Pancreas (tissue), 10 donors: ENCODE measurements around the gene OSBP. TPM values are rescaled to one million over a fixed set of nuclear protein-coding genes. Genes with fewer than 3 reads are reported as not detected.

Experiments
- ATAC-seq, 4 donors: fragments of 200-7000 bp; cut with Tn5 transposase; one replicate each; pipeline versions ENCODE4 v1.8.0 to v1.9.1; 2020; ENCODE audit warnings: mild to moderate bottlenecking in 4 of 4, moderate library complexity in 4 of 4
- DNase-seq, 6 donors: peaks; one replicate each; pipeline ENCODE4 v3.0.0-alpha.2; 2020
- FAIRE-seq: peaks from 2 replicates; lab custom pipeline; 2012; peaks lifted over from hg19 to GRCh38; lab: Jason Lieb, UNC
- H3K27ac ChIP-seq, 4 donors: fragments of 200-600 bp; sonication (generic); 1 replicate in 3 of 4; 2 replicates in 1 of 4; pipeline versions ENCODE4 v1.5.0 to v1.8.0; 2020
- H3K27me3 ChIP-seq, 4 donors: fragments of 200-600 bp; one replicate each; pipeline ENCODE4 v1.8.0; 2021
- H3K36me3 ChIP-seq, 3 donors: fragments of 200-600 bp; sonication (generic) in 1 of 3; one replicate each; pipeline versions ENCODE4 v1.5.0 to v1.8.0; 2020 to 2021
- H3K4me1 ChIP-seq, 3 donors: fragments of 200-600 bp; one replicate each; pipeline ENCODE4 v1.8.0; 2021
- H3K4me3 ChIP-seq, 4 donors: fragments of 200-600 bp; sonication (generic) in 2 of 4; one replicate each; pipeline versions ENCODE4 v1.5.0 to v1.8.0; 2020 to 2021
- H3K9me3 ChIP-seq, 4 donors: fragments of 200-600 bp; one replicate each; pipeline ENCODE4 v1.8.0; 2021
- WGBS, 2 donors: extraction: QIAGEN DNeasy Blood & Tissue Kit; methylation state at CpG; one replicate each; pipeline ENCODE4 v1.1.7; 2013; 5-methylcytosine and 5-hydroxymethylcytosine counted together
- intact Hi-C, 3 donors: fragments of 100-400 bp; cut with DNase I; formaldehyde crosslinking; loops; one replicate each; pipeline versions ENCODE4 v1.11.1 to v1.14.2; 2022
- polyA plus RNA-seq, 2 donors: library from polyadenylated mRNA; stranded (reverse); fragments of 200-250 nt; gene quantifications; one replicate each; pipeline ENCODE4 v1.2.3, GENCODE V29; 2013
- total RNA-seq, 6 donors: library from RNA; stranded (reverse); fragmentation: NEBNext Ultra II Directional in 4 of 6; extraction: Animal tissue kit (Norgen Biotek cat#: 25700) in 4 of 6; gene quantifications; one replicate each; pipeline versions ENCODE4 v1.2.1 to v1.2.4, GENCODE V29; 2021 to 2023
- TF ChIP-seq, protein P1 (sequence below), 4 donors: fragments of 200-600 bp; sonication (generic) in 3 of 4; IDR thresholded peaks; one replicate each; pipeline versions ENCODE4 v1.5.0 to v1.8.0; 2021; ENCODE audit warnings: antibody characterized with exemption in 4 of 4
- donor health status: healthy with polysubstance abuse.
- donor health status: DM: no; HTN: no; CAD: no; lungs with moderate emphysema.
- donor health status: DM: no; HTN: no; CAD: no.
- donor health status: control.
- donor health status: control.
- donor health status: Bipolar disorder and iron deficiency.
- donor health status: DM: yes; HTN: yes; CAD: no.
- donor health status: DM: no; HTN: no; CAD: no.
- donor health status: DM: no; HTN: no; CAD: no.
- donor health status: DM: yes; HTN: yes; CAD: no.

Gene OSBP
- total and polyA plus RNA-seq, 8 donors = 12.4 to 39.7 (median 35.3) TPM

DNA sequence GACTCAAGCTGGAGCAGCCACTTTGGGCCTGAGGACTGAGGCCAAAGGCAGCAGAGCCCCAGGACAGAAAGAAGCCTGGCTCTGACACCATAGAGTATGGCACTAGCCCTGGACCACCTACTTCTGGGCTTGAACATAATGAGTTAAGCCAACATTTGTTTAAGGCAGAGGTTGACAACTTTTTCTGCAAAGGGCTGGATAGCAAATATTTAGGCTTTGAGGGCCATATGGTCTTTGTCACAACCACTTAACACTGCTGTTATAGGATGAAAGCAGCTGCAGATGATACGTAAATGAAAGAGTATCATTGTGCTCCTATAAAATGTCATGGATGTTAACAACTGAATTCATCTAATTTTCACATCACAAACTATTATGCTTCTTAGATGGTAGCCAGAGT lies 16.6 kb downstream of the OSBP start:
- Histone ChIP-seq H3K4me3 (no peak overlapping the region), H3K9me3 (no peaks in the 10 kb centered on the region), H3K27ac (no peak overlapping the region), H3K27me3 (no peaks in the 10 kb centered on the region), H3K36me3 (peaks cover 23 to 78% (median 40%) of the 10 kb centered on the region in 3 donors), H3K4me1 (peaks cover 16 to 36% (median 23%) of the 10 kb centered on the region in 3 donors)
- TF ChIP-seq, protein P1, sequence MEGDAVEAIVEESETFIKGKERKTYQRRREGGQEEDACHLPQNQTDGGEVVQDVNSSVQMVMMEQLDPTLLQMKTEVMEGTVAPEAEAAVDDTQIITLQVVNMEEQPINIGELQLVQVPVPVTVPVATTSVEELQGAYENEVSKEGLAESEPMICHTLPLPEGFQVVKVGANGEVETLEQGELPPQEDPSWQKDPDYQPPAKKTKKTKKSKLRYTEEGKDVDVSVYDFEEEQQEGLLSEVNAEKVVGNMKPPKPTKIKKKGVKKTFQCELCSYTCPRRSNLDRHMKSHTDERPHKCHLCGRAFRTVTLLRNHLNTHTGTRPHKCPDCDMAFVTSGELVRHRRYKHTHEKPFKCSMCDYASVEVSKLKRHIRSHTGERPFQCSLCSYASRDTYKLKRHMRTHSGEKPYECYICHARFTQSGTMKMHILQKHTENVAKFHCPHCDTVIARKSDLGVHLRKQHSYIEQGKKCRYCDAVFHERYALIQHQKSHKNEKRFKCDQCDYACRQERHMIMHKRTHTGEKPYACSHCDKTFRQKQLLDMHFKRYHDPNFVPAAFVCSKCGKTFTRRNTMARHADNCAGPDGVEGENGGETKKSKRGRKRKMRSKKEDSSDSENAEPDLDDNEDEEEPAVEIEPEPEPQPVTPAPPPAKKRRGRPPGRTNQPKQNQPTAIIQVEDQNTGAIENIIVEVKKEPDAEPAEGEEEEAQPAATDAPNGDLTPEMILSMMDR (IDR thresholded peaks at IDR 0.05) = no peak
- 91 to 92% methylated on average over 1 of the region's 1 CpG for WGBS, 2 donors
- FAIRE-seq (no peak), DNase-seq (no peak), ATAC-seq (no peak)
- intact Hi-C loops = no loop called here

DNA sequence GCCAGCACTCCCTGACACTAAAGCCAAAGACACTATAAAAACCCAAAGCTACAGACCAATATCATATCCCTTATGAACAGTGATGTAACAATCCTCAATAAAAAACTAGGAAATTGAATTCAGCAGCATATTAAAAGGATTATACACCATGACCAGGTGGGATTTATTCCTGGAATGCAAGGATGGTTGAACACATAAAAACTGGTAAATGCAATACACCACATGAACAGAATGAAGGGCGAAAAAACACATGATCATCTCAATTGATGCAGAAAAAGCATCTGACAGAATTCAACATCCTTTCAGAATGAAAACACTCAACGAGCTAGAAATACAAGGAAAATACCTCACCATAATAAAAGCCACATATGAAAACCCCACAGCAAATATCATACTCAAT lies 31.3 kb downstream of the OSBP start:
- DNase-seq = no peak
- TF ChIP-seq, protein P1 (IDR thresholded peaks at IDR 0.05) = no peak
- Histone ChIP-seq H3K4me1 (no peaks in the 10 kb centered on the region), H3K4me3 (no peak overlapping the region), H3K27me3 (no peaks in the 10 kb centered on the region), H3K9me3 (no peaks in the 10 kb centered on the region), H3K27ac (no peak overlapping the region), H3K36me3 (peaks cover 5 to 43% (median 20%) of the 10 kb centered on the region in 3 donors)
- FAIRE-seq = no peak
- no peak for ATAC-seq
- WGBS, 2 donors = 98 to 99% methylated on average over 2 of the region's 2 CpGs
- intact Hi-C loops = no loop called here

DNA sequence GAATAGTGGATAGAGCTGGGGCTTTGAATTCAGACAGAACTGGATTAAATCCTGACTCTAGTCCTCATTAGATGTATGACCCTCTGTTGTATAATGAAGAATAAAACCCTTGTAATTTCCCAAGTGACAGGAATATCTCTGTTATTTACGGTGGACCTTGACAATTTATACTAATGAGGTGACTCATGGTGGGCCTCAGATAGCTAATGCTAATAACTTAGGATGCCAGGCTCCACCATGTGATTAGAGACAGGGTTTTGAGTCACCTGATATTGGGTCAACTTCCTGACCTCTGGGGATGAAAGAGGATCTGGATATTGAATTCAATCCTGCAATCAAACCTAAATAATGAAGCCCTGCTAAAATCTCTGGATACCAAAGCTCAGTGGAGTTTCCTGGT lies 33.6 kb downstream of the OSBP start:
- no peaks in the 10 kb centered on the region for H3K9me3 ChIP-seq
- H3K4me3 ChIP-seq = no peak overlapping the region
- ATAC-seq (no peak), FAIRE-seq (no peak), DNase-seq (no peak)
- H3K36me3 ChIP-seq = peaks cover 5 to 49% (median 27%) of the 10 kb centered on the region in 3 donors
- H3K4me1 ChIP-seq = no peaks in the 10 kb centered on the region
- H3K27ac ChIP-seq = no peak overlapping the region
- 41 to 42% methylated on average over 1 of the region's 1 CpG for WGBS, 2 donors
- intact Hi-C loops = no loop called here
- TF ChIP-seq, protein P1 (IDR thresholded peaks at IDR 0.05) = no peak
- no peaks in the 10 kb centered on the region for H3K27me3 ChIP-seq

DNA sequence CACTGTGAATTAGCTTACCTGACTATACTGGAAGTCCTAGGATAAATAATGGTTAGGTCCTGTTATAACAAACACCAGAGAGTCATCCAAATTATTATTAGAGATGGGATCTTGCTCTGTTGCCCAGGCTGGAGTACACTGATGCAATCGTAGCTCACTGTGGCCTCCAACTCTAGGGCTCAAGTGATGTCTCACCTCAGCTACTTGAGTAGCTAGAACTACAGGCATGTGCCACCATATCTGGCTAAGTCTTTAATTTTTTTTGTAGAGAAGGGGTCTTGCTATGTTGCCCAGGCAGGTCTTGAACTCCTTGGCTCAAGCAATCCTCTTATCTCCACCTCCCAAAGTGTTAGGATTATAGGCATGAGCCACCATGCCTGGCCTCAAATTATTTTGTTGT lies 37.2 kb downstream of the OSBP start:
- FAIRE-seq (no peak), ATAC-seq (no peak), DNase-seq (no peak)
- no peaks in the 10 kb centered on the region for H3K9me3 ChIP-seq
- H3K36me3 ChIP-seq = peaks cover 11 to 61% (median 39%) of the 10 kb centered on the region in 3 donors
- H3K27ac ChIP-seq = no peak overlapping the region
- 91 to 92% methylated on average over 1 of the region's 1 CpG for WGBS, 2 donors
- H3K4me3 ChIP-seq = no peak overlapping the region
- no peaks in the 10 kb centered on the region for H3K4me1 ChIP-seq
- no peaks in the 10 kb centered on the region for H3K27me3 ChIP-seq
- intact Hi-C loops = no loop called here
- TF ChIP-seq, protein P1 (IDR thresholded peaks at IDR 0.05) = no peak

DNA sequence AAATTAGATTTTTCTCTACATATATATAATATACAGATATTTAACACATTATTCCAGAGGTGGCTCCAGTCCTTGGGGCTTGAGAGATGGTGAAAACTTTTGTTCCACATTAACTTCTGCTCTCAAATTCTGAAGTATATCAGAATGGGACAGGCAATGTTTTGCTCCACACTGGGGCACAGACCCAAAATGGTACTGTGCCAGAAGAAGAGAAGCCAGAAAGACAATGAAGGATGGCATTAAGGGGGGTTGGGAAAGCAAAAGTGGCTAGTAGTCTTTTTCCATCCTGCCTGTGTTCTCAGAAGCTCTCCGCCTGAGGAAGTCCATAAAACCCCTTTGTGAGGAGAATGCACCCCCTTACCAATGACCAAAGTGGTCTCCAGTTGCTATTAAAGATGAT lies 40.1 kb downstream of the OSBP start:
- intact Hi-C loops = no loop called here
- no peak for FAIRE-seq
- no peak for ATAC-seq

More for the DNA sequence above, 40.1 kb downstream of the OSBP start:
- WGBS, 2 donors = 89 to 100% methylated on average over 1 of the region's 1 CpG
- Histone ChIP-seq H3K4me1 (no peaks in the 10 kb centered on the region), H3K27me3 (no peaks in the 10 kb centered on the region), H3K36me3 (peaks cover 11 to 50% (median 30%) of the 10 kb centered on the region in 3 donors), H3K4me3 (no peak overlapping the region), H3K9me3 (no peaks in the 10 kb centered on the region), H3K27ac (no peak overlapping the region)
- TF ChIP-seq, protein P1 (IDR thresholded peaks at IDR 0.05) = no peak
- DNase-seq = no peak
